GM12878 (cell line): ENCODE measurements around the gene GPRC5C. TPM values are rescaled to one million over a fixed set of nuclear protein-coding genes. Genes with fewer than 3 reads are reported as not detected.
A peak's percentile ranks its signal among the peaks of the same experiment; 100 is the strongest.

Experiments used
- GABPA ChIP-seq: IDR thresholded peaks from 2 replicates; pipeline ENCODE4 v1.6.1; 2014; ENCODE audit warnings: antibody characterized with exemption, low read depth, mild to moderate bottlenecking, inconsistent platforms
- IKZF2 ChIP-seq, 2 experiments: fragments of 450-650 bp; IDR thresholded peaks; 2 replicates each; pipeline ENCODE4 v1.6.1; 2017; ENCODE audit warnings: mild to moderate bottlenecking in 2 of 2, moderate library complexity in 2 of 2
- JUND ChIP-seq: IDR thresholded peaks from 2 replicates; pipeline ENCODE4 v1.6.1; 2012; ENCODE audit warnings: low read depth, mild to moderate bottlenecking, low read length, improper control_type of control experiment, moderate library complexity
- NKRF ChIP-seq: fragments of 450-650 bp; conservative IDR thresholded peaks from 2 replicates; pipeline ENCODE4 v1.6.1; 2017; ENCODE audit warnings: mild to moderate bottlenecking, moderate library complexity
- NR2F1 ChIP-seq: fragments of 450-650 bp; conservative IDR thresholded peaks from 2 replicates; pipeline ENCODE4 v1.6.1; 2017; ENCODE audit warnings: mild to moderate bottlenecking
- RELB ChIP-seq: fragments of 450-650 bp; IDR thresholded peaks from 2 replicates; pipeline ENCODE4 v1.6.1; 2017; ENCODE audit warnings: low read depth, mild to moderate bottlenecking, moderate library complexity
- ZNF217 ChIP-seq: fragments of 450-650 bp; IDR thresholded peaks from 2 replicates; pipeline ENCODE4 v1.6.1; 2017; ENCODE audit warnings: antibody characterized with exemption, mild to moderate bottlenecking
- polyA plus RNA-seq, 11 experiments: library from polyadenylated mRNA; depleted of rRNA in 4 of 11; unstranded in 6 of 11; stranded (reverse) in 5 of 11; fragments of >200 nt; fragmentation: Nextera tagmentation in 4 of 11; fragmentation: Illumina TruSeq in 1 of 11; extraction: Ambion mirVana in 4 of 11; extraction: Trizol in 1 of 11; gene quantifications; 1 replicate in 1 of 11; 2 replicates in 10 of 11; pipeline versions ENCODE4 v1.2.1 to v1.2.3, GENCODE V29; 2011 to 2016; ENCODE audit warnings: inconsistent platforms in 2 of 11, missing spikeins in 2 of 11, low read depth in 1 of 11
- total RNA-seq, 4 experiments: library from RNA; depleted of rRNA in 3 of 4; stranded (reverse); fragments of >200 nt in 3 of 4; fragmentation: Illumina TruSeq in 1 of 4; extraction: Trizol in 1 of 4; gene quantifications; 2 replicates each; pipeline versions ENCODE4 v1.2.1 to v1.2.3, GENCODE V29; 2013 to 2021
- TF ChIP-seq, protein P1 (sequence below): IDR thresholded peaks from 2 replicates; pipeline ENCODE4 v1.6.1; 2012; ENCODE audit warnings: low read depth, low read length, improper control_type of control experiment
- TF ChIP-seq, protein P2 (sequence below): fragments of 450-650 bp; IDR thresholded peaks from 2 replicates; pipeline ENCODE4 v1.6.1; 2017; ENCODE audit warnings: mild to moderate bottlenecking, low read depth, inconsistent platforms; ENCODE audit not compliant: poor library complexity, severe bottlenecking
- TF ChIP-seq, protein P3 (sequence below): IDR thresholded peaks from 2 replicates; pipeline ENCODE4 v1.6.1; 2011; ENCODE audit warnings: borderline replicate concordance, low read depth, mild to moderate bottlenecking, moderate library complexity, mixed read lengths, low read length; ENCODE audit not compliant: insufficient read depth; ENCODE audit errors: extremely low read length

GPRC5C gene
- total and polyA plus RNA-seq, 10 of the 15 experiments (the other 5 are each of a cell fraction or from before 2014, with no cell fraction given), result 0.04 to 1.3 (median 0.36) TPM; not detected in 2

DNA sequence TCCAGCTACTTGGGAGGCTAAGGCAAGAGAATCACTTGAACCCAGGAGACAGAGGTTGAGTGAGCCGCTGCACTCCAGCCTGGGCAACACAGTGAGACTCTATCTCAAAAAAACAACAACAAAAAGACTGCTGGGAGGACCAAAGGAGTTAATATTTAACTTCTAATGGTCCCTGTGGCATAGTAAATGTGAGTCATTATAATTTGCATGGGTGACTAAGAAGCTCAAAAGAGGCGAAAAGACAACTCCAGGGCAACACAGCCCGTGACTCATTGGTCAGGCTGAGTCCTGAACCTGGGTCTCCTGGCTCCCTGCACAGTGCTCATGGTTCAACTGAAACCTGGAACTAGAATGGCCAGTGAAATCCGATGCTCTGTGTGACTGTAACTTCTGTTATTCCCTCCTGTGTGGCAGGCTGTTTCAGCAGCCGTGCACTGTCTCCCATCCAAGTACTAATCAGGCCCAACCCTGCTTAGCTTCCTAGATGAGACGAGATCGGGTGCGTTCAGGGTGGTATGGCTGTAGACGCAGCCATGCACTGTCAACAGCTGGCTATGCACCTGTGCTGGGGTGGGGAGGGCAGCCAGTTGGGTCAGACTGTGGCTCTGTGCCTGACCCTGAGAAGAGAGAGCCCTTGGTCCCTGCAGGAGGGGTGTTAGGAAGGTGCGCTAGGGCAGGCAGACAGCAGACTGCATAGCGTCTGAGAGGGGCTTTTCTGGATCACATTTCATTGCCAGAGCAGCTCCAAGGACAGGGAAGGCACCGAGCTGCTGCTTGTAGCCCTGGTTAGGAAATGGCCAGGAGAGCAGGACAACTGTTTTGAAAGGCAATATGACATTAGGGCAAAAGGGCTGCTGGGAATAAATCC lies 14.5 kb upstream of the GPRC5C start (continued):
- TF ChIP-seq GABPA (no peak), NR2F1 (peak; percentile 28; the same call in 1 of the 2 replicates), RELB (0 out of 2 replicates have a peak, but pooled peaks have one; percentile 24), NKRF (peak; percentile 58), ZNF217 (peak; percentile 99), IKZF2 (IDR thresholded peaks at IDR 0.05) (peak in 1 of 2 experiments; percentile 13; a peak in 1 of 4 replicates), JUND (0 out of 2 replicates have a peak, but pooled peaks have one; percentile 7)
- TF ChIP-seq, protein P1, sequence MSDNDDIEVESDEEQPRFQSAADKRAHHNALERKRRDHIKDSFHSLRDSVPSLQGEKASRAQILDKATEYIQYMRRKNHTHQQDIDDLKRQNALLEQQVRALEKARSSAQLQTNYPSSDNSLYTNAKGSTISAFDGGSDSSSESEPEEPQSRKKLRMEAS, result no peak
- TF ChIP-seq, protein P2, sequence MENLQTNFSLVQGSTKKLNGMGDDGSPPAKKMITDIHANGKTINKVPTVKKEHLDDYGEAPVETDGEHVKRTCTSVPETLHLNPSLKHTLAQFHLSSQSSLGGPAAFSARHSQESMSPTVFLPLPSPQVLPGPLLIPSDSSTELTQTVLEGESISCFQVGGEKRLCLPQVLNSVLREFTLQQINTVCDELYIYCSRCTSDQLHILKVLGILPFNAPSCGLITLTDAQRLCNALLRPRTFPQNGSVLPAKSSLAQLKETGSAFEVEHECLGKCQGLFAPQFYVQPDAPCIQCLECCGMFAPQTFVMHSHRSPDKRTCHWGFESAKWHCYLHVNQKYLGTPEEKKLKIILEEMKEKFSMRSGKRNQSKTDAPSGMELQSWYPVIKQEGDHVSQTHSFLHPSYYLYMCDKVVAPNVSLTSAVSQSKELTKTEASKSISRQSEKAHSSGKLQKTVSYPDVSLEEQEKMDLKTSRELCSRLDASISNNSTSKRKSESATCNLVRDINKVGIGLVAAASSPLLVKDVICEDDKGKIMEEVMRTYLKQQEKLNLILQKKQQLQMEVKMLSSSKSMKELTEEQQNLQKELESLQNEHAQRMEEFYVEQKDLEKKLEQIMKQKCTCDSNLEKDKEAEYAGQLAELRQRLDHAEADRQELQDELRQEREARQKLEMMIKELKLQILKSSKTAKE, result peak; percentile 58
- TF ChIP-seq, protein P3, sequence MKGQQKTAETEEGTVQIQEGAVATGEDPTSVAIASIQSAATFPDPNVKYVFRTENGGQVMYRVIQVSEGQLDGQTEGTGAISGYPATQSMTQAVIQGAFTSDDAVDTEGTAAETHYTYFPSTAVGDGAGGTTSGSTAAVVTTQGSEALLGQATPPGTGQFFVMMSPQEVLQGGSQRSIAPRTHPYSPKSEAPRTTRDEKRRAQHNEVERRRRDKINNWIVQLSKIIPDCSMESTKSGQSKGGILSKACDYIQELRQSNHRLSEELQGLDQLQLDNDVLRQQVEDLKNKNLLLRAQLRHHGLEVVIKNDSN, result no peak
